Left lung (tissue), 10 donors: Measurements from ENCODE around the gene SOST. TPM values are rescaled to one million over a fixed set of nuclear protein-coding genes. Genes with fewer than 3 reads are reported as not detected.

Experiments
- ATAC-seq: fragments of 200-7000 bp; cut with Tn5 transposase; one replicate; pipeline ENCODE4 v1.9.1; 2020; ENCODE audit warnings: moderate library complexity
- DNase-seq, 4 donors: peaks; one replicate each; pipeline ENCODE4 v3.0.0-alpha.2; 2013 to 2020
- H3K27ac ChIP-seq, 2 donors: fragments of 200-600 bp; sonication (generic) in 1 of 2; one replicate each; pipeline versions ENCODE4 v1.5.0 to v1.8.0; 2020 to 2021
- H3K27me3 ChIP-seq, 2 donors: fragments of 200-600 bp; sonication (generic) in 1 of 2; one replicate each; pipeline versions ENCODE4 v1.5.0 to v1.8.0; 2020 to 2021
- H3K36me3 ChIP-seq, 2 donors: fragments of 200-600 bp; sonication (generic) in 1 of 2; one replicate each; pipeline versions ENCODE4 v1.5.0 to v1.8.0; 2020 to 2021
- H3K4me1 ChIP-seq, 2 donors: fragments of 200-600 bp; one replicate each; pipeline ENCODE4 v1.8.0; 2021
- H3K4me3 ChIP-seq, 2 donors: fragments of 200-600 bp; sonication (generic) in 1 of 2; one replicate each; pipeline versions ENCODE4 v1.5.0 to v1.8.0; 2020 to 2021; ENCODE audit warnings: mild to moderate bottlenecking in 1 of 2
- H3K9me3 ChIP-seq, 2 donors: fragments of 200-600 bp; sonication (generic) in 1 of 2; one replicate each; pipeline versions ENCODE4 v1.5.0 to v1.8.0; 2020 to 2021
- CTCF ChIP-seq, 2 donors: fragments of 200-600 bp; sonication (generic) in 1 of 2; IDR thresholded peaks; one replicate each; pipeline versions ENCODE4 v1.5.0 to v1.8.0; 2021; ENCODE audit warnings: antibody characterized with exemption in 2 of 2
- intact Hi-C, 2 donors: fragments of 100-400 bp; cut with DNase I; formaldehyde crosslinking; loops; one replicate each; pipeline versions ENCODE4 v1.11.2 to v1.14.2; 2022
- polyA plus RNA-seq, 6 donors: library from polyadenylated mRNA; unstranded; fragments of 120-200 nt; gene quantifications; one replicate each; pipeline ENCODE4 v1.2.1, GENCODE V29; 2013; ENCODE audit not compliant: insufficient read length in 6 of 6
- total RNA-seq, 2 donors: library from RNA; stranded (reverse); fragmentation: NEBNext Ultra II Directional; extraction: Animal tissue kit (Norgen Biotek cat#: 25700); gene quantifications; one replicate each; pipeline ENCODE4 v1.2.1, GENCODE V29; 2021
- donor health status: DM: no; HTN: yes; CAD: no.
- donor health status: DM: no; HTN: no; CAD: no.

Gene SOST
- total and polyA plus RNA-seq, 8 donors = 0.11 to 0.66 (median 0.14) TPM; not detected in 3

- no peak for ATAC-seq
- no peak overlapping the region for H3K4me3 ChIP-seq
- no peak overlapping the region for H3K27ac ChIP-seq
- no peak for DNase-seq
- no peaks in the 10 kb centered on the region for H3K4me1 ChIP-seq
- no peaks in the 10 kb centered on the region for H3K9me3 ChIP-seq
- intact Hi-C loops = no loop called here
- no peaks in the 10 kb centered on the region for H3K36me3 ChIP-seq
- no peaks in the 10 kb centered on the region for H3K27me3 ChIP-seq
- TF ChIP-seq CTCF (IDR thresholded peaks at IDR 0.05) = no peak
Measured at GRCh38 chr17:43728081-43728480, 30.5 kb downstream of the SOST start.

- Histone ChIP-seq H3K27ac (no peak overlapping the region), H3K27me3 (no peaks in the 10 kb centered on the region), H3K36me3 (no peaks in the 10 kb centered on the region), H3K9me3 (no peaks in the 10 kb centered on the region), H3K4me3 (no peak overlapping the region), H3K4me1 (peaks cover 0 to 21% of the 10 kb centered on the region in 2 donors)
- DNase-seq (no peak), ATAC-seq (no peak)
- no peak for TF ChIP-seq CTCF (IDR thresholded peaks at IDR 0.05)
- intact Hi-C loops = no loop called here
Measured at GRCh38 chr17:43723697-43724359, 34.8 kb downstream of the SOST start.

GRCh38 chr17:43722870-43723665 lies 35.5 kb downstream of the SOST start:
- Histone ChIP-seq H3K36me3 (no peaks in the 10 kb centered on the region), H3K9me3 (no peaks in the 10 kb centered on the region), H3K4me1 (peaks cover 0 to 21% of the 10 kb centered on the region in 2 donors), H3K4me3 (no peak overlapping the region), H3K27me3 (no peaks in the 10 kb centered on the region), H3K27ac (no peak overlapping the region)
- intact Hi-C loops = no loop called here
- TF ChIP-seq CTCF (IDR thresholded peaks at IDR 0.05) = no peak
- DNase-seq = no peak
- no peak for ATAC-seq

GRCh38 chr17:43722269-43722619 lies 36.3 kb downstream of the SOST start:
- TF ChIP-seq CTCF (IDR thresholded peaks at IDR 0.05) = no peak

GRCh38 chr17:43721537-43722268 lies 36.9 kb downstream of the SOST start:
- no peaks in the 10 kb centered on the region for H3K36me3 ChIP-seq
- no peaks in the 10 kb centered on the region for H3K9me3 ChIP-seq
- H3K4me1 ChIP-seq = peaks cover 0 to 21% of the 10 kb centered on the region in 2 donors
- H3K4me3 ChIP-seq = peak overlapping the region in 1 of 2 donors; percentile 63
- TF ChIP-seq CTCF (IDR thresholded peaks at IDR 0.05) = no peak
- no peak for DNase-seq
- intact Hi-C loops = no loop called here
- peak overlapping the region in 1 of 2 donors; percentile 97 for H3K27ac ChIP-seq
- no peaks in the 10 kb centered on the region for H3K27me3 ChIP-seq
- no peak for ATAC-seq

More at GRCh38 chr17:43722269-43722619, 36.3 kb downstream of the SOST start:
- no peaks in the 10 kb centered on the region for H3K36me3 ChIP-seq
- intact Hi-C loops = no loop called here
- ATAC-seq = no peak
- H3K9me3 ChIP-seq = no peaks in the 10 kb centered on the region
- no peaks in the 10 kb centered on the region for H3K27me3 ChIP-seq
- H3K4me1 ChIP-seq = peaks cover 0 to 21% of the 10 kb centered on the region in 2 donors
- H3K27ac ChIP-seq = peak overlapping the region in 1 of 2 donors; percentile 97
- H3K4me3 ChIP-seq = no peak overlapping the region
- DNase-seq = no peak
